ENCODE measurements around the gene TRAF2.
A peak's percentile ranks its signal among the peaks of the same experiment; 100 is the strongest.

The TRAF2 gene

GRCh38 chr9:136941231-136942111 is 55.2 kb downstream of the TRAF2 start:
- DNase-seq = no peak

GRCh38 chr9:136942112-136942880 is 56.0 kb downstream of the TRAF2 start:
- DNase-seq = no peak

GRCh38 chr9:136942881-136943230 is 56.5 kb downstream of the TRAF2 start:
- no peak for DNase-seq

DNA sequence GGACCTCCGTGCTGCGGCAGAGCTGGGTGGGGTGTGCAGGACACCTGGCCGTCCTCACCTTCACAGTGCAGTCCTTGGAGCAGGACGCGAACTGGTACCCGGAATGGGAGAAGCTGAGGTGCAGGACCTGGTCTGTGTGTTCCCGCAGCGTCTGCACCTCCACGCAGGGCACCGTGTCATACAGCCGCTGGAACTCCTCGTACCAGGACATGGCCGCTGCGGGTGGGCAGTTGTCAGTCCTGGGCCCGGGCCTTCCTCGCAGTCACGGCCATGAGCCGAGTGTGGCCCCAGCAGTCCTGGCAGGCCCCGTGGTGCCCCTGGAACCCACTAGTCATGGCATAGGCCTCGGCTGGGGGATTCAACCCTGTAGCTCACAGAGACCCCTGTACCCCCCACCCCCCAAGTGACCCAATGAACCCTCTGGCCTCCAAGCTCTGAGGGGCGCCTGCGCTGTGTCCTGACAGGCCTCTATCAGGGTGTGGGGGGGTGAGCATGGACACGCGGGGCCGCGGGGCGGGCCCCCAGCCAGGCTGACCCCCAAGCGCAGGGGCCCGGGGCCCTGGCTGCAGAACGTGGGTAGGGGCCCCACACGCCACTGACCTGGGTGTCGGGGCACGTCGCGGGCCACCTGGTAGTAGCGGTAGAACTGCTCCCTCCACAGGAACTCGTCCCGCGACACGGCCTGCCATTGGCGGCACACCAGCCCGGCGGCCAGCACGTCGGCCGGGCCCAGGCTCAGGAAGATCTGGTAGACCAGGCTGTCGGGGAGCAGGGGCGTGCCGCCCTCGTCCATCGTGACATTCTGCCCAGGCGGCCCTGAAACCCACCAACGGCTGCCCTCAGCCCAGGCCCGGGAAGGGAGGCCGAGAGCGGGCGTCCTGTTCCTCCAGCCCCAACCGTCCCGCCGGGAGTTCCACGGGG is 57.2 kb downstream of the TRAF2 start:
- DNase-seq = peak; percentile 40

DNA sequence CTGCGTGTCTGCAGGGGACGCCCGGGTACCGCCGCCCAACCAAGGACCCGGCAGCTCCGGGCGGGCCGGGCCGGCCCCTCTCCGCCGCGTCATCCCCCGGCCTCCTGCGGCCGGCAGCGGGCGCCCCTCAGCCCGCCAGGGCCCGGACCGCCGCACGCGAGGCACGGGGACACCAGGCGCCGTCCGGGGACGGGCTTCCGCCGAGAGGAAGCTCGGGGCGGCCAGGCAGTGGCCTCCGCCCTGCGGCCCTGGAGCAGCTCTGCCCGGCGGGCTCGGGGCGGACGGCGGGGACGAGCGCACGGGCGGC is 57.8 kb downstream of the TRAF2 start:
- no peak for DNase-seq

- DNase-seq = peak; percentile 94
These were observed 58.4 kb downstream of the TRAF2 start, which contains the start of the genes C8G and FBXW5 for GRCh38 chr9:136944519-136945332. TSS of gene C8G (plus strand) at chr9:136945243. CDS start at chr9:136945321, 78 bp downstream. TSS of gene FBXW5 (minus strand) at chr9:136944738. CDS start at chr9:136944083, 655 bp downstream.

- no peak for DNase-seq
These were observed 59.3 kb downstream of the TRAF2 start for GRCh38 chr9:136945333-136946227.

- no peak for DNase-seq
These were observed 60.1 kb downstream of the TRAF2 start for GRCh38 chr9:136946228-136947027.

- DNase-seq = no peak
These were observed 60.9 kb downstream of the TRAF2 start for GRCh38 chr9:136947028-136947891.

DNA sequence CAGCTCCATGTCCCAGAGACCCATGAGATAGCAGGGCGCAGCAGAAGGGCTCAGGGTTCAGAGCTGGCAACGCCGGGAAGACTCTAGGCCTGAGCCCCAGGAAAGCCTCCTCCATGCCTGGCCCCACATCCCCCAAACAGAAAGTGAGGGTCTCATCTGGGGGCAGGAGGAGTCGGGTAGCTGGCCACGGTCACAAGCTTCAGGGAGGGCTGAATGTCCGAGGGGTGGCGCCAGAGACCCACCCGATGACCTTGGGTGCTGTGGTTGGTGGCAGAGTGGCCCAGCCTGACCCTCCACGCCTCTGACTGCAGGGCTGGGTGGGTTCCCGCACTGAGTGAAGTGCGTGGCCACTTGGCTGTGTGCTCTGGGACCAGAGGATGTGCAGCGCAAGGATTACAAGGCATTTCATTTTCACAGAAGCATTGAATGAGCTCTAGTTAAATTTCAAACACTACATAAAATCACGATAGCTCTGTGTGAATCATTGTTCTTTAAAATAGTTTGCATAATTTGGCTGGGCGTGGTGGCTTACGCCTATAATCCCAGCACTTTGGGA is 61.7 kb downstream of the TRAF2 start:
- DNase-seq = no peak

DNA sequence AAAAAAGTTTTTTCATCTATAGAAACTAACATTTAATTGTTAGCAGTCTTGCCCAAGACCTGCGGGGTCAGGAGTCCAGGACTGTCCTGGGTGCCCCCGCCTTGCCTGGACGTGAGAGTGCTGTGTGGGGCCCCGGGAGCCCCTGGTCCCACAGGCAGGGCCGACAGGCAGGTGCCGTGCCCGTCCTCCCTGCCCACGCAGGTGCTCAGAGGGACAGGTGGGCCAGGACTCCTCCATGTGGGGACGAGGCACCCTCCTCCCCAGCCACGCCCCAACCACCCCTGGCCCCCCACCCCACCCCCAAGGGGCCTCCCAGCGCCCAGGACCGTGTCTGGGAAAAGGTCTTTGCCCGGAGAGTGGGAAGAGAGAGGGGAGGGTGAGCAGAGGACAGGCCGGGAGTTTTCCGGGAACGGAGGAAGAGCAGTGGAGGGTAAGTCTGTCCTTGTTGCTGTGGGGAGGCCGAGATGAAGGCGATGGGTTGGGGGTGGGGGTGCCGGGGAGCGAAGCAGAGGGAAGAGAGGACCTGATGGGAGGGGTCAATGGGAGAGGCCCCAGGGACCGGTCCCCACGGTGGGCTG is 63.0 kb downstream of the TRAF2 start:
- no peak for DNase-seq

GRCh38 chr9:136949817-136950655 is 63.7 kb downstream of the TRAF2 start:
- peak; percentile 98 for DNase-seq

GRCh38 chr9:136950656-136951276 is 64.5 kb downstream of the TRAF2 start:
- no peak for DNase-seq

DNA sequence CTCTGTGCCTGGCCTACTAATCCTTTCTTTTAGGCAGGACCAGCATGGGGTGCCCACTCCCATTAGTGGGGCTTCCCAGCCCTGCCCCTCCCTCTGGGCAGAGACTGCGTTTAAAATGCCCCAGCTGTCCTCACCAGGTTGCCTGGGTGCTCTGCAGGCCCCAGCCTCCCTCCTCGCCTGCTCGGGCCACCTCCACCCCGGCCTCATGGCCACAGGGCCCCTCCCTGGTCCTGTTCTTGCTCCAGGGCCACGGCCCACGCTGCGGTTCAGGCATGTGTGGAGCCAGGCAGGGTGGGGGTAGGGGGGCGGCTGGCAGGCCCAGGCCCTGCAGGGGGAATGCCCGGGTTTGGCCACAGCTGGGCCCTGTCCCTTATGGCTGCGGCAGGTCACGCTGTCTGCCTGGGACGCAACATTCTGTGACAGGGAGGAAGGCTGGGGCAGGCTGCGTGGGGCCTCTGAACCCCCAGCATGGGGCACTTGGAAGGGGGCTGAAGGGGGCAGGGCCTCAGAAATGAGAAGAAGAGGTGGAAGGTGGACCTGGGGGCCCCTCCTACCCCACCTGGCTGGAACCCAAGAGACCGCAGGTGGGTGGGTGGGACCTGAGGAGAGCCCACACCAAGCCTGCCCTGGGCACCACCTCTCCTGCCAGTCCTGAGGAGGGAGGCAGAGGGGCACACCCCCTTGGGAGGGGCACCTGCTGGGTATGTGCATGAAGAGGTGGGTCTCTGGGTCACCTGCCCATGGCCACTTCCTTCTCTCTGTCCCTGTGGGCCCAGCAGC is 65.4 kb downstream of the TRAF2 start, which contains the start of gene LCN12:
Gene LCN12, plus strand, starts transcription at position 733 of the 780 bp plus-strand sequence. CDS start 55 bp downstream, outside the sequence.
- no peak for DNase-seq

- no peak for DNase-seq
These were observed 66.1 kb downstream of the TRAF2 start for GRCh38 chr9:136952321-136952850.
